Measurements from ENCODE around the gene BMP6.

Gene BMP6

DNA sequence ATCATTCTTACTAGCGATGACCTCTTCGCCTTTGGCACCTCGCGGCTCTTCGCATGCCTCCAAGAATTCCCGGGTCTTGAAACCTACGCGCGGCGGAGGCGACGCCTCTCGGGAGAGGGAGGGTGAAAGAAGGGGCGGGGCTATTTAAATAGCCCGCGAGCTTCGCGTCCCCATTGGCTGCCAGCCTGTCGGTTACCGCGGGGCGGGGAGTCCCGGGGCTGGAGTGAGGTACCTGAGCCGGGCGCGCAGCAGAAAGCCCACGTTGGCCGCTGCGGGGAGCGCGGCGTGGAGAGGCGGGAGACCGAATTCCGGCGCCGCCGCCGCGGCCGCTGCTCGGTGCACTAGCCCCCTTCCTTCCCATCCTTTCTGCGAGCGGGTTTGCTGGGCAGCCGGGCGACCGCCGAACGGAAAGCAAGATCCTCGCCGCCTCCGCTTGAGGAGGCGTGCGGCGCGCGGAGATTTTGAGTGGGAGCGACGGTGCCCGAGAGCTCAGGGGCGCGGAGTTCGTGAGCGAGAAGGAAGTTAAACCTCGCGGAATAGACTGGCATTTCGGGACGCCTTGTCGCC is at the start of gene BMP6:
TSS of gene BMP6 (plus strand) at position 251 of the 567 bp plus-strand sequence. CDS start 857 bp downstream, outside the sequence.
- in situ Hi-C loops (cut with MboI; ENCODE audit: low sequenced_read_pairs), result no loop called here

DNA sequence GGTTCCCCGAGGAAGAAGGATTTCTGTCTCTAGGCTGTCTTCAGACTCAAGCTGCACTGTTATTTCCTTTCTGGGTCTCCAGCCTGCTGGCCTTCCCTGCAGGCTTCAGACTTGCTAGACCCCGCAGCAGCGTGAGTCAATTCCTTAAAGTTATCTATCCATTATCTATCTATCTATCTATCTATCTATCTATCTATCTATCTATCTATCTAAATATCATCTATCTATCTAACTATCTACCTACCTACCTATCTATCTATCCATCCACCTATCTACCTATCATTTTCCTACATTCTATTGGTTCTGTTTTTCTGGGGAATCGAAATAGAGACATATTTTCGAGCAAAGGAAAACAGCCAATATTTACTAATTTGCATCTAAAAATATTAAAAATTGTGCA is 48.7 kb upstream of the BMP6 start:
- in situ Hi-C loops (cut with MboI; ENCODE audit: low sequenced_read_pairs), result no loop called here

DNA sequence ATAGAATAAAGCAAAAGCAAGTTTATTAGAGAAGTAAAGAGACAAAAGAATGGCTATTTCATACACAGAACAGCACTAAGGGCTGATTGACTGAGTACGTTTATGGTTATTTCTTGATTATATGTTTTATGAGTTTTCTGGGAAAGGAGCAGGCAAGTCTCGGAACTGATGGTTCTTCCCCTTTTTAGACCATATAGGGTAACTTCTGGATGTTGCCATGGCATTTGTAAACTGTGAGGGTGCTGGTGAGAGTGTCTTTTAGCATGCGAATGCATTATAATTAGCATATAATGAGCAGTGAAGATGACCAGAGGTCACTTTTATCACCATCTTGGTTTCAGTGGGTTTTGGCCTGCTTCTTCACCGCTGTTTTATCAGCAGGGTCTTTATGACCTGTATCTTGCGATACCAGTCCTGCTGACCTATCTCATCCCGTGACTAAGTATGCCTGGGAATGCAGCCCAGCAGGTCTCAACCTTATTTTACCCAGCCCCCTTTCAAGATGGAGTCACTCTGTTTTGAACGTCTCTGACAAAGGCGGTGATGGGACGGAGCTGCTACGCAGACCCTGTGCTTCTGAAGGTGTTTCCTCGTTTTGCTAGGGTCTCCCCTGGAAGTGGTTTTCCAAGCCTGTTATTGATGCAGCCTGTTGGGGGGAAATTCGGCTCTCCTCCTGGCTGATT is 45.4 kb upstream of the BMP6 start:
- in situ Hi-C loops (cut with MboI; ENCODE audit: low sequenced_read_pairs), result no loop called here

DNA sequence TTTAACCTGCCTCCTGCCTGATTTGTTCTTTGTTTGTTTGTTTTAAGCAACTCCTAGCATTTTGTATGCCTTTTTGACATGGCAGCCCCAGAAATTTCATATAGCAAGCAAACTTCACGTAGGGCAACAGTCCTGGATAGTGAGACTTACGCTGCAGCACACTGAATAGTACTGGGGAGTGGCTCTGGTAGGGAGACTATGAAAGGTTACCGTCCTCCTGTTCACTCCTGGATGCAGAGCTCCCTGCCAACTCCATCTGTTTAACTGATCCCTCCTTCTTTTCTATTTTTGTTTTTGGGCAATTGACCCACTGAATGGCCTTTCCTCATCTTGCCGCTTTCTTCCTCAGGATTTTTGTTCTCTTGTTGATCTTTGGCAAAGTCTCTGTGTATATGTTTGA is 44.5 kb upstream of the BMP6 start:
- in situ Hi-C loops (cut with MboI; ENCODE audit: low sequenced_read_pairs), result no loop called here

- in situ Hi-C loops (cut with MboI; ENCODE audit: low sequenced_read_pairs), result no loop called here
These were observed 41.8 kb upstream of the BMP6 start for GRCh38 chr6:7684076-7684475.

DNA sequence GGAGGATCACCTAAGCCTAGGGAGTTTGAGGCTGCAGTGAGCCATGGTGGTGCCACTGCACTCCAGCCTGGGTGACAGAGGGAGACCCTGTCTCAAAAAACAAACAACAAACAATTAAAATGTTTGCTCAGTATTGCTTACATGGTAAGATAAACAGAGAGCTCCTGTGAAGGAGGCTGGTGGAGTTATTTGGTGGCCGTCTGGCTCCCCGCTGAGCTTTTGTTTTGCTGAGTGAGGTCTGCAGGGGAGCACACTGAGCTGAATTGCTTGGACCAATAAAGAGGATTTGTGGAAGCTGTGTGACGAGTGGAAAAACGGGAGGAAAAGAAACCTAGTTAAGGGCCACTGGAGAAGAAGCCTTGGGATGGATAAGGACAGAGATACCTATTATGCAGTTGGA is 41.1 kb upstream of the BMP6 start:
- in situ Hi-C loops (cut with MboI; ENCODE audit: low sequenced_read_pairs), result no loop called here

- in situ Hi-C loops (cut with MboI; ENCODE audit: low sequenced_read_pairs), result no loop called here
These were observed 40.6 kb upstream of the BMP6 start for GRCh38 chr6:7685276-7685675.

DNA sequence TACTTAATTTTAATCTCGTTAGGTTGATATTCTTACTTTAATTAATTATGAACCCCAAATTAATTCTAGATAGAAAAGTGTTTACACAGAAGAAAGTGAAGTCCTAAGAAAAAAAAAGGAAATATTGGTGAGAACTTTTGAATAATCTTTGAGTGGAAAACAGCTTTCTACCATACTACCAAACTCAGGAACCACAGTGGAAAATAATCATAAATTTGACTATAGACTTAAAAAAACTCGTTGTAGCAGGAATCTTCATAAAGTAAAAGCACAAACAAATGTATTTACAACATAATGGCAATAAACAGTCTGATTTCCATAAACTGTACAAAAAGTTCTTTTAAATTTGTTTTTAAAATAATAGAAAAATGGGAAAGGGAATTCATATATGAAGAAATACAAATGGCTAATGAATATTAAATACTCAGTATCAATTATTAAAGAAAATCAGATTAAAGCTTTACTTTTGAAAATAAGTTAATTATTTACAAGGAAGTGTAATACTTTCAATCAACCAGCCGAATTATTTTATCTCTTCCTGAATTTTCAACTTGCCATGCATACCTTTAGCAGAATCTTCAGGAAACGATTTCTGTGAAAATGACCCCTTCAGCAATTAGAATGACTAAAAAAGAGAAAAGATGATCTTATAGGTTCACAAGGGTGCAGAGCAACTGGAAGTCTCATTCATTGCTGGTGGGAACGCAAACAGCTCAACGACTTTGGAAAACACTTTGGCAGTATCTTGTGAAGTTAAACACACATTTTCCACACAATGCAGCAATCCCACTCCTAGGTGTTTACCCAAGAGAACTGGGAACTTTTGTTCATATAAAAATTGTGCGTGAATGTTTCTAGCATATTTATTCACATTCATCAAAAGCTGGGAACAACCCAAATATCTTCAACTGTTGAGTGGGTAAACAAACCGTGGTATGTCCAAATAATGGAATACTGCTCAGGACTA is 38.5 kb upstream of the BMP6 start:
- in situ Hi-C loops (cut with MboI; ENCODE audit: low sequenced_read_pairs), result no loop called here

DNA sequence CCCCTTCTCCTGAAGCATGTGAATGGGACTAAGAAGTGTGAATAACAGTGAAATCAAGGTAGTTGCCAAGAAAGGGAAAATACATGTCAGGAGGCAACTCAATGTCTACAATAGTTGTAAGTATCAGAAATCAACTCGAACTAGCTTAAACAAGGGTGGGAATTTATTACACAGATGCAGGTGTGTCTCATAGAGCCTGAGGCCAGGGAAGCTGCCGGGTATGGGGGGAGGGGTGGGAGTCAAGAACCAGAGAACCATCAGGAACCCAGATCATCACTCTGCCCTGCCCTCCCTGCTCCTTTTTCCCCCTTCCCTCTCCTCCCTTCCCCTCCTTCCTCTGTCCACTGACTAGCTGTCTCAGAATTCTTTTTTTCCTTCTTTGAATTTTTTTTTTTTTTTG is 34.9 kb upstream of the BMP6 start:
- in situ Hi-C loops (cut with MboI; ENCODE audit: low sequenced_read_pairs), result no loop called here

DNA sequence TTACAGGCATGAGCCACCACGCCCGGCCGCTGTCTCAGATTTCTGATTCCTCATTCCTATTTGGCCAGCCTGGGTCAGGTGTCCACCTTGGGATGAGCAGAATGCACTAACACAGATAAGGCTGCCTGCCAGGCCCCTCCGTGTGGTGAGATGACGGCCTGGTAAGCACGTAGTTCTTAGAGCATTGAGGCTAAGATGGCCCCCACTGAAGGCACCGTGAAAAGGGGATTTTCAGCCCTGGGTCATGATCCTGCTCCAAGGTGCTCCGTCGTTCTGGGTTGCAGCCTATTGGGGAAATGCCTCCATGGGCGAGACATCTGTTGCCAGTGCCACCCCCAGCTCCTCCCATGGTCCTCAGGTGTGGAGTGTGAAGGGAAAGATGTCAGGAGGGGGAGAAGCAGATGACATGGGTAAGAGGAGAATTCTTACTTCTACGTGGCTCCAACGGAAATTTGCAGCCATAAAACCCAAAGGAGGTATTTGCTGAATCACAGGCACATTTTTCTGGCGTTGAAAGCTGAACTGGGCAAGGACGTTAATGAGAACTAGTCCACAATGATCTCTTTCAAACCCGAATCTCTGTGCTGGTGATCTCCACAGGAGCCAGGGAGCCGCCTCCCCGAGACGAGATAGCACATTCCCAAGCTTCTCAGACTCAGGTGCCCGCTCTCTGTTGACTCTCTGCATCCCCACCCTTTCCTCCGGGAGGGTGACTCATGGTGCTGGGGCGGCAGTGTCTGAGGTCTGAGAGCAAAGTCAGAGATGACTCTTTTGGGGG is 34.0 kb upstream of the BMP6 start:
- in situ Hi-C loops (cut with MboI; ENCODE audit: low sequenced_read_pairs), result no loop called here

- in situ Hi-C loops (cut with MboI; ENCODE audit: low sequenced_read_pairs), result no loop called here
These were observed 33.5 kb upstream of the BMP6 start for GRCh38 chr6:7692453-7692784.

DNA sequence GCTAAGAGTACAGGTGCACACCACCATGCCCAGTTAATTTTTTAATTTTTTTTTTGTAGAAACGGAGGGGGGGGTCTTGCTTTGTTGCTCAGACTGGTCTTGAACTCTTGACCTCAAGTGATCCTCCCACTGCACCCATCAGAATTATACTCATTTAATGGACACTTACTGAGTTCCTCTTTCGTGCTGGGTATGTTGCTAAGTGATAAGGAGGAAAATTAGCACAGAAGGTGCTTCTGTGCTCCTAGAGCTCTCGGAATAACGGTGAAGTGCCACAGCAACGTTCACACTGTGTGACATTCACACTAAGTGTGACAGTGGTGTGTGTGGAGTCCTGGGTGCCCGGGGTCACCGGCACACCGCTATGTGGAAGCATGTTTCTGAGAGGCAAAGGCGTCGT is 32.1 kb upstream of the BMP6 start:
- in situ Hi-C loops (cut with MboI; ENCODE audit: low sequenced_read_pairs), result no loop called here

- in situ Hi-C loops (cut with MboI; ENCODE audit: low sequenced_read_pairs), result no loop called here
These were observed 29.8 kb upstream of the BMP6 start for GRCh38 chr6:7696061-7696460.

DNA sequence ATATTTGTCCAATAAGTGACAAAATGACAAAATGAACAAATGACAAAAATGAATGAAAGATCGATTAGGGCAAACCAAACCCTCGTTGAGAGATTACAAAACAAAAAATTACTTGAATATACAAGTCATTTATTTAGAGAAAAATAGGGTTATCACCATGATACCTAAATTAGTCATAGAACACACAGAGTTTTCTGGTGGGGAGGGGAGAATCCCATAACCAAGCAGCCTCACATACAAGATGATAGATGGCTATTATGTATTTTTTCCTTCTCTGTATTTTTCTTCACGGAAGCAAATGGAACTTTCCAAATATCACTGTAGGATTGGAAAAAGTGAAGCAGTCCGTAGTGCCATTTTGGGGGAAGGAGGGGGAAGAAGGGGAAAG is 28.5 kb upstream of the BMP6 start:
- in situ Hi-C loops (cut with MboI; ENCODE audit: low sequenced_read_pairs), result no loop called here

DNA sequence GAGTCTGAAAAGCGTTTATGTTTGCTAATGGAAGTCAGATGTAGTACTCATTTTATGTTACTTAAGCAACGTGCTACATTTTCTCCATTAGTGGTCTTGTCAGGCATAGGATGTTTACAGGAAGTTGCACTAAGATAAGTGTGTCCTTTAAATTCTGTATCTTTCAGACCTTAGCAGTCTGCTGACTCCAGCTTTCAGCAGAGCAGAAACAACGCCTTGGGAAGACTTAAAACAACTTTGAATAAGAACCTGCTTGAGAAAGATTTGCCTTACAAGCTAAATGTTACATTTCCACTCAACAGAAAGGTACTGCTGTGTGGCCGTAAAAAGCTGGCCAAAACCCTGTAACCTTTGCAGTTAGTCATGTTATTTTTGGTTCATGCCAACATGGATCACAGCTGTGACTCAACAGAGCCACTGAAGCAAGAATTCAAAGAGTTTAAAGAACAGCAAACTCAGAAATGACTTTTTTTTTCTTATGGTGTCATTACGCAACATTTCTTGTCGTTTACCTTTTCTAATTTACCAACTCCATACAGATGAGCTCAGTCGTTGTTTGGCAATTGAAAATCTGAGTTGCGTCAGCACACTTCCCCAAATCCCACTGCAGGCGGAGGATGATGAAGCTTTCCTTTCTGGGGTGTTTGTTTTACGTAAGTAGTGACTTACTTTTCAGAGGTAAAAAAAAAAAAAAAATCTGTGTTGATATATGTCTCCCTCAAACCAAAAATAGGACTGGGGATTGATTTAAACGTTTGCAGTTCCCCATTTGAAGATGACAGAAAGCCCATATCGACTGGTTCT is 27.9 kb upstream of the BMP6 start:
- in situ Hi-C loops (cut with MboI; ENCODE audit: low sequenced_read_pairs), result no loop called here

GRCh38 chr6:7701212-7701834 is 24.6 kb upstream of the BMP6 start:
- in situ Hi-C loops (cut with MboI; ENCODE audit: low sequenced_read_pairs), result no loop called here

DNA sequence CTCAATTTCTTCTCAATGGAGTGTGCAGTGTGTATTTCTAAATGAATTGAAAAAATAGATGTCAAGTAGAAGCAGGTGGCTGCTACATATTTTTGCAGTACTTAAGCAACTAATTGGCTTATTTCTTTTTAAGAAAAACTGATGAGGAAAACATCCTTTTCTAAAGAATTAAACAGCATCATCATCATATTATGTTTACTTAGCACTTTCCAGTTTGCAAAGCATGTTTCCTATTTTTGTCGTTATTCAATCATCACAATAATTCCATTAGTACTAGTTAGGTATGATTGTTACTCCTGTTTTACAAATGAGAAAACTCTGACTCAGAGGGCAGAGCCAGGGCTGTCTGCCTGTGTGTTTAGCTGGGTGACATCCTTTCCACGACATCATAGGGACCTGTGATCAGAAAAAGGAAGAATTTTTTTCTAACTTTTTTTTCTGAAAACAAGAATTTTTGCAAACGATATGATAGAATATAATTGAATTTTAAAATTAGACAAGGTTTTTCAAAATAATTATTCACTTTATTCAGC is 22.7 kb upstream of the BMP6 start:
- in situ Hi-C loops (cut with MboI; ENCODE audit: low sequenced_read_pairs), result no loop called here

DNA sequence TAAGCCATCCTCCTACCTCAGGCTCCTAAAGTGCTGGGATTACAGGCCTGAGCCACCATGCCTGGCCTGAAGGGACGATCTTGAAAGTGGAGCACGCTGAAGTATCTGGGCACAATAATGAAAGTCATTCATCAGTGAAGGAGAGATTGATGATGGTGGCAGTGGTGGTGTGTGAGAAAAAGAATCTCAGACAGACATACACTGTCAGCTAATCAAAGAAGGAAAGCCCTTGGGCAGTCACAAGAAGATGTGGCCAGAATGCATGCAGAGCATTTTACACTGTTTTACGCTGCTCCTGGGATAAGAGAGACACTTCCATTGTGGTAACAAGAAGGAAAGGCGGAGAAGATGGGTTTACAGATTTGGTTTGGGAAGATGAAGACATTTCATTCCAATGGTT is 20.4 kb upstream of the BMP6 start:
- in situ Hi-C loops (cut with MboI; ENCODE audit: low sequenced_read_pairs), result no loop called here

DNA sequence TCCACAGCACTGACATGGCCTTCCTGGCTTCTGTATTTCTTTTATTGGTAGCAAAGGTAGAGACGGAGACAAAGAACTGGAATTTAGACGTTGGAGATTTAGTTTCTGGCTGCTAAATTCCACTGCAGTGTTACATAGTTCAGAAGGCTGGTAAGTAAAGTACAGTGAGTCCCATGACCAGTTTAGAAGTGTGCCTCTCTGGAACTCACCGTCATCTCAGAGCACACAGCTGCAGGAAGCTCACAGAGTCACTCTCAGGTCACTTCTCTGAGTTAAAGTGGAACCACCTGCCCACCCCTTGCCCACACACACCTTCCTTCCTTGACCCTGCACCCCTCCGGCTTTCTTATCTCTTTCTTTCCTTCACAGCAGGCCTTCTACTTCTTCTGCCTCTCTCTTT is 19.6 kb upstream of the BMP6 start:
- in situ Hi-C loops (cut with MboI; ENCODE audit: low sequenced_read_pairs), result no loop called here

GRCh38 chr6:7707787-7708186 is 18.1 kb upstream of the BMP6 start:
- in situ Hi-C loops (cut with MboI; ENCODE audit: low sequenced_read_pairs), result no loop called here
